DND-41 (cell line): ENCODE data around the gene POC1A.

Experiments
- ATAC-seq: fragments of 200-7000 bp; cut with Tn5 transposase; 3 replicates; pipeline ENCODE4 v1.9.1; 2021; ENCODE audit warnings: low read depth; ENCODE audit not compliant: insufficient read depth
- DNase-seq: peaks from one replicate; pipeline ENCODE4 v3.0.0-alpha.2; 2020
- H2AFZ ChIP-seq: 2 replicates; pipeline ENCODE4 v1.6.0; 2012; ENCODE audit warnings: low read depth, low read length
- H3K27ac ChIP-seq: 2 replicates; pipeline ENCODE4 v1.5.1; 2012; ENCODE audit warnings: low read length, inconsistent platforms
- H3K27me3 ChIP-seq: fragments of 200-600 bp; sonication (generic); 2 replicates; pipeline ENCODE4 v1.6.0; 2012; ENCODE audit warnings: low read length, mild to moderate bottlenecking, inconsistent platforms; ENCODE audit not compliant: insufficient read depth, poor library complexity
- H3K36me3 ChIP-seq: 2 replicates; pipeline ENCODE4 v1.5.1; 2012; ENCODE audit warnings: low read length, inconsistent platforms; ENCODE audit not compliant: insufficient read depth
- H3K4me1 ChIP-seq: 2 replicates; pipeline ENCODE4 v1.5.1; 2012; ENCODE audit warnings: mild to moderate bottlenecking, low read length; ENCODE audit not compliant: insufficient read depth
- H3K4me2 ChIP-seq: 2 replicates; pipeline ENCODE4 v1.6.0; 2012; ENCODE audit warnings: mild to moderate bottlenecking, moderate library complexity, low read length, inconsistent platforms; ENCODE audit not compliant: insufficient read depth
- H3K4me3 ChIP-seq, 2 experiments: fragments of 200-600 bp in 1 of 2; shearing (Covaris generic) in 1 of 2; 2 replicates each; pipeline ENCODE4 v1.5.1; 2012 to 2016; ENCODE audit warnings: inconsistent platforms in 2 of 2, low read length in 2 of 2, mild to moderate bottlenecking in 2 of 2, low read depth in 1 of 2, moderate library complexity in 1 of 2
- H3K79me2 ChIP-seq: 2 replicates; pipeline ENCODE4 v1.6.0; 2012; ENCODE audit warnings: low read length, inconsistent platforms; ENCODE audit not compliant: insufficient read depth
- H3K9ac ChIP-seq: 2 replicates; pipeline ENCODE4 v1.6.0; 2012; ENCODE audit warnings: low read depth, mild to moderate bottlenecking, inconsistent platforms, low read length, moderate library complexity
- H3K9me3 ChIP-seq: 2 replicates; pipeline ENCODE4 v1.5.1; 2012; ENCODE audit warnings: low read length, moderate library complexity, mild to moderate bottlenecking, inconsistent platforms; ENCODE audit not compliant: insufficient read depth, severe bottlenecking
- H4K20me1 ChIP-seq: 2 replicates; pipeline ENCODE4 v1.6.0; 2012; ENCODE audit warnings: low read length; ENCODE audit not compliant: insufficient read depth
- CTCF ChIP-seq: IDR thresholded peaks from 2 replicates; pipeline ENCODE4 v1.5.1; 2012; ENCODE audit warnings: borderline replicate concordance, low read length, moderate library complexity, mild to moderate bottlenecking; ENCODE audit not compliant: poor library complexity, severe bottlenecking; ENCODE audit errors: extremely low read depth
- EZH2 ChIP-seq: IDR thresholded peaks from 3 replicates; pipeline ENCODE4 v1.6.1; 2012; ENCODE audit warnings: borderline replicate concordance, low read depth, mild to moderate bottlenecking, moderate library complexity, low read length, inconsistent platforms; ENCODE audit not compliant: severe bottlenecking

Gene POC1A

DNA sequence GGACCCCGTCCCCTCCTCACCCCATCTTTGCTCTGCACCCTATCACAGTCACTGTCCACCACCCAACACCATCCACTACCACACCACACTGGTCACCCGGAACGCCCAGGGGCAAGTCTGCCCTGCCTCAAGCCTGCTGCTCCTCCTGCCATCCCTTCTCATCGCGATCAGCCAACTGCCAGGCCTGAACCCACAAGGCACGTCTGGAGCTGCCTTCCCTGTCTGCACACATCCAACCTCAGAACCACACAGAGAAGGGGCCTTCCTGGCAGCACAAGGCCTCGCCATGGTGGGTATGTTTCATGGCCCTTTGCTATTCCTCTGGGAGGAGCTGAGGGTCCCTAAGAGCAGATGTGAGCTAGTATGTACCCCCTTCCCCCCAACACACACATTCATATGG is 94.4 kb downstream of the POC1A start:
- ATAC-seq: no peak
- DNase-seq: no peak
- TF ChIP-seq EZH2 (no peak), CTCF (no peak)
- no peaks in the 10 kb centered on the region for H3K27me3 ChIP-seq
- H3K36me3 ChIP-seq: no peaks in the 10 kb centered on the region
- H3K9me3 ChIP-seq: no peaks in the 10 kb centered on the region
- H3K79me2 ChIP-seq: peaks cover 16% of the 10 kb centered on the region
- peaks cover 25% of the 10 kb centered on the region for H3K4me1 ChIP-seq
- H4K20me1 ChIP-seq: peaks cover 8% of the 10 kb centered on the region; the same call in 1 of the 2 replicates
- no peak overlapping the region for H3K4me2 ChIP-seq
- H2AFZ ChIP-seq: no peak overlapping the region
- H3K4me3 ChIP-seq: no peak overlapping the region
- no peak overlapping the region for H3K27ac ChIP-seq
- H3K9ac ChIP-seq: no peak overlapping the region

DNA sequence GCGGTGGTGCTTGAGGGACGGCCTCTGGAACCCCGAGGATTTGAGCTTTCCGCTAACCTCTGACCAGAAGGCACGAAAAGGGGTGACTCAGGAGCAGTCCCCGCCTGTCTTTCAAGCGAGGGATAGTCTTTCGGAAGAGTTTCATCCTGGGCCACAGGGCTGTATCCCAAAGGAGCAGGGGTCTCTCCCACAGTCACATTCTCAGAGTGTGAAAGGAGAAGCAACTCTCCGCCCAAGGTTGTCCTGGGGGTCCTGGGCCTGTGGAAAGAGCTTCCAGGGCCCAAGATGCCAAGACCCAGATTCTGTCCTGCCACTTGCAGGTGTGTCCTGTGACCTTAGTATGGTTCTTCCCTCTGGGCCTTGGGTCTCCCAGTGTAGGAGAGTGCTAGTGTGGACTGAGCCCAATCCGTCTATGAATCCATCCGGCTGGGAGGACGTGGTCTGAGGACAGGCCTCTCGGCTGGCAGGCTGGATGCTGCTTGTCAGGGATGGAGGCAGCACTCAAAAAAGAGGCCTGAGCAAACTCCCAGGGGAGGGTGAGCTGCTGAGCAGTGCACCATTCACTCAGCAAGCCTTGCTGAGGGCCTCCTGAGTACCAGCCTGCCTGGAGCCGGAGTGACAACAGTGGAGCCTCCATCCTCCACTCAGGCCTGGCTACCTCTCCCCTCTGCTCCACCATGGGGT is 96.3 kb downstream of the POC1A start:
- H3K4me3 ChIP-seq: peak overlapping the region in 1 of 2 experiments; percentile 59; a peak in 2 of 4 replicates
- peak overlapping the region; percentile 65 for H2AFZ ChIP-seq
- no peaks in the 10 kb centered on the region for H3K9me3 ChIP-seq
- TF ChIP-seq EZH2 (no peak), CTCF (no peak)
- H3K36me3 ChIP-seq: peaks cover 17% of the 10 kb centered on the region
- no peaks in the 10 kb centered on the region for H3K27me3 ChIP-seq
- peaks cover 29% of the 10 kb centered on the region for H3K79me2 ChIP-seq
- no peak for DNase-seq
- no peak for ATAC-seq
- peaks cover 43% of the 10 kb centered on the region for H3K4me1 ChIP-seq
- H4K20me1 ChIP-seq: peaks cover 26% of the 10 kb centered on the region
- peak overlapping the region; percentile 48 for H3K9ac ChIP-seq
- H3K27ac ChIP-seq: no peak overlapping the region
- peak overlapping the region; percentile 100 for H3K4me2 ChIP-seq

DNA sequence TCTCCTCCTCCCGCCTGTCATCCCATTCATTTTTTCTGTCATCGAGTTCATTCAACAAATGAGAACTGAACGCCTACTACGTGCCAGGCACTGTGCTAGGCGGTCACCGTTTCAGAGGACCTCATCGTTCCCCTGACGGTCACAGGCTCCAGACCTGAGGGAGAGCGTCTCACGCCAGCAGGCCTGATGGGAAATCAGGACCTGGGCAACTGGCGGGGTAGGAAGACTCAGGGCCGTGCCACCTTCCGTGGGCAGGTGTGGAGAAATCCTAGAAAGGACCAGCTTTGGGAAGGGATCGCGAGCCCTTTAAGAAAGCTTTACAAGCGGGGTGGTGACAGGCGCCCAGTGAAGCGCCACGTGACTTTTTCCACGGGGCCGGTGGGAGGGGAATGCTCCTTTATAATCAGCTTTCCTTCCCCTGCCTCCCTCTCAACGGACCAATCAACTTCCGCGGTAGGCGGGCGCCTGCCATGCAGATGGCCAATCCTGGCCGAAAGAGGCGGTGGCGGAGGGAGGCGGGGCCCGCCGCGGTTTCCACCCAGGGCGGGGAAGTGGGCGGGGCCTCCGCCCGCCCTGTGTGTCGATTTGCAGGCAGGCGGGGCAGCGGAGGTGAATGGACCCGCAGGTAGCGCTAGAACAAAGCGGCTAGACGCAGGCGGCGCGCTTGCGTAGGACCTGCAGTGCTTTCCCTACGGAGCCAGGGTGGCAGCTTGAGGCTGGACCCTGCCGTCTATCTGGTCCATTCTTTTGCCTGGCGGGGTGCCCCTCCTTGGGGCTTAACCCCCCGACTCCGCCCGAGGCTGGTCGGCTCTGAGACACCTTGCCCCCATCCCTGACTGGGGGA is 97.0 kb downstream of the POC1A start:
- peak overlapping the region; percentile 71 for H3K9ac ChIP-seq
- H3K36me3 ChIP-seq: peaks cover 25% of the 10 kb centered on the region
- peaks cover 32% of the 10 kb centered on the region for H4K20me1 ChIP-seq
- H3K4me1 ChIP-seq: peaks cover 49% of the 10 kb centered on the region
- TF ChIP-seq EZH2: no peak
- H3K27me3 ChIP-seq: no peaks in the 10 kb centered on the region
- H2AFZ ChIP-seq: peak overlapping the region; percentile 96
- H3K27ac ChIP-seq: peak overlapping the region; percentile 76
- ATAC-seq: peak; percentile 87
- H3K4me3 ChIP-seq: peak overlapping the region; percentile 37 to 87
- H3K79me2 ChIP-seq: peaks cover 29% of the 10 kb centered on the region
- peak overlapping the region; percentile 100 for H3K4me2 ChIP-seq
- H3K9me3 ChIP-seq: no peaks in the 10 kb centered on the region
- DNase-seq: peak; percentile 100

- Histone ChIP-seq H3K27ac (peak within 1 kb of the TSS; percentile 76), H3K36me3 (peaks cover 31% of the 10 kb centered on the region), H3K4me3 (peak within 1 kb of the TSS; percentile 81 to 97), H3K4me2 (peak within 1 kb of the TSS; percentile 100), H3K27me3 (no peaks in the 10 kb centered on the region), H3K9ac (peak within 1 kb of the TSS; percentile 78), H3K79me2 (peaks cover 32% of the 10 kb centered on the region), H2AFZ (peak within 1 kb of the TSS; percentile 96), H3K9me3 (no peaks in the 10 kb centered on the region), H4K20me1 (peaks cover 38% of the 10 kb centered on the region), H3K4me1 (peaks cover 49% of the 10 kb centered on the region)
- ATAC-seq (peak; percentile 41), DNase-seq (peak; percentile 76)
- TF ChIP-seq CTCF (no peak), EZH2 (no peak)
Measured at GRCh38 chr3:52056521-52056967, 97.7 kb downstream of the POC1A start, which contains the start of gene DUSP7. Gene DUSP7 (minus strand): TSS chr3:52056571. CDS start chr3:52056366, 205 bp downstream.
